HG02885 (cell line): ENCODE measurements around the gene MCTP2.

Experiments used
- ATAC-seq: cut with Tn5 transposase; IDR thresholded peaks from one replicate; pipeline ENCODE4 v1.9.1; 2021; ENCODE audit warnings: mild to moderate bottlenecking; ENCODE audit not compliant: unreplicated experiment, poor library complexity

The MCTP2 gene, protein sequence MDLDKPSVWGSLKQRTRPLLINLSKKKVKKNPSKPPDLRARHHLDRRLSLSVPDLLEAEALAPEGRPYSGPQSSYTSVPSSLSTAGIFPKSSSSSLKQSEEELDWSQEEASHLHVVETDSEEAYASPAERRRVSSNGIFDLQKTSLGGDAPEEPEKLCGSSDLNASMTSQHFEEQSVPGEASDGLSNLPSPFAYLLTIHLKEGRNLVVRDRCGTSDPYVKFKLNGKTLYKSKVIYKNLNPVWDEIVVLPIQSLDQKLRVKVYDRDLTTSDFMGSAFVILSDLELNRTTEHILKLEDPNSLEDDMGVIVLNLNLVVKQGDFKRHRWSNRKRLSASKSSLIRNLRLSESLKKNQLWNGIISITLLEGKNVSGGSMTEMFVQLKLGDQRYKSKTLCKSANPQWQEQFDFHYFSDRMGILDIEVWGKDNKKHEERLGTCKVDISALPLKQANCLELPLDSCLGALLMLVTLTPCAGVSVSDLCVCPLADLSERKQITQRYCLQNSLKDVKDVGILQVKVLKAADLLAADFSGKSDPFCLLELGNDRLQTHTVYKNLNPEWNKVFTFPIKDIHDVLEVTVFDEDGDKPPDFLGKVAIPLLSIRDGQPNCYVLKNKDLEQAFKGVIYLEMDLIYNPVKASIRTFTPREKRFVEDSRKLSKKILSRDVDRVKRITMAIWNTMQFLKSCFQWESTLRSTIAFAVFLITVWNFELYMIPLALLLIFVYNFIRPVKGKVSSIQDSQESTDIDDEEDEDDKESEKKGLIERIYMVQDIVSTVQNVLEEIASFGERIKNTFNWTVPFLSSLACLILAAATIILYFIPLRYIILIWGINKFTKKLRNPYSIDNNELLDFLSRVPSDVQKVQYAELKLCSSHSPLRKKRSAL

DNA sequence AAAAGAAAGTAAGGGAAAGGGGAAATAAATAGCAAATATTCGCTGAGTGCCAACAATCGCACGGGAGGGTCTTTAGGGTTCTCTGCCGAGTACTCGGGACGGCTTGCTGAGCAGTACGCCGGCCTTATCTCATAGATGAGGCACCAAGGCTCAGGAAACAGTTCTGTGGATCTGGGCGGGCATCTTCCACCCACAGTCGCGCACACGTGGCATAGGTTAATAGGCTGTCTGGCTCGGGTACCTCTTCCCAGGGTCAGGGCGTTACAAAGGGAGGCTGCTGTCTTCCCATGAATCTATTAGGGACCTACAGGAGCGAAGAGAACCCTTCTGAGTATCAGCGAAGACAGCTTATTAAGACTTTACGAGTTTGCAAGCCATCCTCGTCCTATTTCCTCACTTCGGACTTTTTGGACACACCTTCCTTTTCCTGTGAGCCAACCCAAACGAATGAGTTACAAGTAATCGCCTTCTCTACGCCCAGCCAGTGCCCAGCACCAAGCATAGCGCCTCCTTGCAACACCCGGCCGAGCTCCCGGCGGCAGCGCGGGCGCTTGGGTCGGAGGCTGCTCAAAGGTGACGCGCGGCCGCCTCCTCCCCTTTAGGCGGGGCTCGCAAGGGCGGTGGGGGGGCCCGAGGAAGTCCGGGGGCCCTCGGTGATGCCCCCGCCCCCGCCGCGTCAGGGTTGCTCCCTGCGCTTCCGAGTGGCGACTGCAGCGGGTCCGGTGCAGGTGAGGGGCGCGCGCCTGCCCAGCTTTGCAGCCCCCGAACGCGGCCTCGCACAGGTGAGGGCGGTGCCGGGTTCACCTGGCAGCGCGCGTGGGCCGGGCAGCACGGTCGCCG lies at the start of gene MCTP2:
Gene MCTP2 (plus strand): TSS at position 679 of the 840 bp plus-strand sequence. CDS start 66,705 bp downstream, outside the sequence.
- ATAC-seq, result peak; percentile 64

DNA sequence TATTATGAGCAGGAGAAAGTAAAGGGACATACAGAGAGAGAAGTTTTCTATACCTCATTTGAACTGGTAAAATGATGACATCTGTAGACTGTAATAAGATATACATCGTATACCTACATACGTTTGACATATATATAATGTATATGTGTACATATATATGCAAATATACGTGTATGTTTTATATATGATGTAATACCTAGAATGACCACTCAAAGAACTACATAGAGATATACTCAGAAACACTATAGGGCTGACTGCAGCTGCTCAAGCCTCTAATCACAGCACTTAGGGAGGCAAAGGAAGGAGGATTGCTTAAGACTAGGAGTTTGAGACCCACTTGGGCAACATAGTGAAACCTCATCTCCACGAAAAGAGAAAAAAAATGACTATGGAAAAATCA lies 48.5 kb upstream of the MCTP2 start:
- no peak for ATAC-seq

DNA sequence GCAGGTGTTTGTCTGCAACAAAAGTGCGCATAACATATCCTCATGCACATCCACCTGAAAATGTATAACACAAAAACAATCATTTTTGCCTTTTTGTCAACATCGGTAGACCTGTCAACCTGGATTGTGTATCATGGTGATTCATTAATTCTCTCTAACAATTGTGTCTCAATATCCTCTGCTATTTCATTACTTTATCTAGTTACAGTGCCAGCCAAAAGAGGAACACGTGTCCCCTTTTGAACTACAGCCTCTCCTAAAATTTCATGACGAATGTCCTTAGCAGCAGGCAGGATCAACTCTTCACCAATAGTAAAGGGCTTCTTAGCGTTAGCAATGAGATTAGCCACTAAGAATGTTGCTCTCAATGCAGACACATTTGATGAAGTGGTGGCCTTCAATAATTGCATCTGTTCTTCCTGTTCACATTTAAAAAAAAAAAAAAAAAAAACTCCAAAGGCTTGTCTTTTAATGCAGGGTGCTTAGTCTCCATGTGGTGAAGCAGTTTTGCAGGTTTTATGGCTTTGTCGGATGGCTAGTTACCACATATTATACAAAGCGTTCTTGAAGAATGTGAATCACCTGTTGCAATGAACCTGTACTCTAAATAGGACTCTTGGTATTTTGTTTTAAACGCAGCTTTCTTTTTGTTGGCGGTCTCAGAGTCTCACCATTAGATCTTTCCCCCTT lies 45.7 kb upstream of the MCTP2 start:
- no peak for ATAC-seq

DNA sequence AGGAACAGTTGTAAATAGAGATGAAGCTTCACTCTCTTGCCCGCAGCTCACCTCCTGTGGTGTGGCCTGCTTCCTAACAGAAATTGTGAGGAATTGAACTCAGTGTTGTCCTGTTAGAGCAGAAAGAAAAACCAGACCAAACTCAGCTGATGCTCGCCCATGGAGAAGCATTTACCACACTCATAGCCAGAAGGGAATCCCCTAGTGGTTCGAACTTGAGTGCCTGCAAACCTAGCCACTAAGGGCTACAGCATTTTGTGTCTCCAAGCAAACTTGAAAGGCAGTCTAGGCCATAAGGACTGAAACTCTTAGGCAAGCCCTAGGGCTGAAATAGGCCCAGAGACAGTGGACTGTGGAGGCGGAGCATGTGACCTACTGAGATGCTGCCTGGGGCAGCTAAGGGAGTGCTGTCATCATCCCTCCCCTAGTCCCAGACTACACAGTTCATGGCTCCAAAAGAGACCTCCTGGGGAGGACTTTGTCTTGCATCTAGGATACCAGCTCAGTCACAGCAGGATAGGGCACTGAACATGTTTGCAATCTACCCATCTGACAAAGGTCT lies 44.5 kb upstream of the MCTP2 start:
- ATAC-seq, result no peak

DNA sequence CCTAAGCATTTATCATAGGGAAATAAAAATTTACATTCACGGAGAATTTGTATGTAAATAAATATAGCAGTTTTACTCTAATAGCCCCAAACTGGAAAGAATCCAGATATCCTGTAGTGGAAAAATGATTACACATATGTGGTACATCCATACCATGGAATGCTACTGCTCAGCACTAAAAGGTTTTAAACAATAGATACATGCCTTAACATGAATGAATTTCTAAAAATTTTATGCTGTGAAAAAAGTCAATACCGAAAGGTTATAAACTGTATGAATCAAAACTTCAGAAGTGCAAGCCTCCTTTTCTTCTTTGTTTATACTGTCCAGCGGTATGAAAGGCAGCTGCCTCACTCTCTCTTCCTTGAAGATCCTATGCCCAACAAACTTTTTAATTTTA lies 37.5 kb upstream of the MCTP2 start:
- ATAC-seq, result no peak

DNA sequence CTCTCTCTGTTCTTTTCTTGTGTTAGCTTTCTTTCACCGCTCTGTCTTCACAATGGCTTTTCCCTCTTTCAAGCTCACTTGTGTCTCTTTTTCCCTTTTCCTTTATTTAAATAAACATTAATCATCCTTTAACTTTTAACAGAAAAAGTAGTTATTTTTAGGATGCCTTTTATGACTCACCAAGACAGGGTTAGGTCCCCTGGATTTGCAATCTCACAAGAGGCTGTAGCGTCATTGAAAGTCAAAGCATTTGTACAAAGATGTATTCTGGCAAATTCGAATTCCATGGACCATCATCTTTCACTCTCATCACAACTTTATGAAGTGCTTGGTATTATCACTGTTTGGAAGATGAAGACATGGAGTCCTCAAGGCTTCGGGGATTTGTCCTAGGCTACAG lies 34.8 kb upstream of the MCTP2 start:
- no peak for ATAC-seq

DNA sequence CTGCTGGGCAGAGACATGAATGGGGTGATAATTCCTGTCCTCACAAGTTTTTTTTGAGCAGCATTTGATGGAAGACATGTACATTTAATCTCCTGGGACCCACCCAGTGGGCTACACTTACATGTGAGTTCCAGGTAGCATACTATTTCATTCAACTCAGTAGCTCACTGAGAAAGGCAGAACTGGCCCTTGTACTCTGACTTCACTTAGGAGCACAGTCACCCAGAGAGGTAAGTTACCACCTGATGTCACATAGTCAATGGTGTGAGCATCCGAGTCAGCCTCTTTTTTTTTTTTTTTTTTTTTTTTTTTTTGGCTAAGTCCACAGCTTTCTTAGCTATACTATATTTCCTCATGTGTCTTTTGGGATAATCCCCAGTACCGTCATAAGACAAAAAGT lies 32.7 kb upstream of the MCTP2 start:
- no peak for ATAC-seq

DNA sequence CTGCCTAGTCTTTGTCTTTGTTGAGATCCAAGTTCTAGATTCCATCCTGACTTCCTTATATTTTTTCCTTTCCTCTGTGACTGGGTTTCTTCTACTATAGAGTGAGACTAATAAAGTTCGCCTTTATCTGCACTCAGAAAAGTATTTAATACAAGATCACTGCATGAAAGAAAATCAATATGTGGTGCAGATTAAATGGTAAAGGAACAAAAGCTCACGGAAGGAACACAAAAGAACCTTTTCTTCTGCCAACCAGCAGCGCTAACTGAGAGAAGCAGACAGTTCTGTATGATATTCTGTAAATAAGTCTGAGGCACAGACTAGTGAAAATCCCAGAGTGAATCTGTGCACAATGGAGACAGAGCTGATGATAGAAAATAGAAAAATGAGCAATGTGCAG lies 31.6 kb upstream of the MCTP2 start:
- ATAC-seq, result no peak

DNA sequence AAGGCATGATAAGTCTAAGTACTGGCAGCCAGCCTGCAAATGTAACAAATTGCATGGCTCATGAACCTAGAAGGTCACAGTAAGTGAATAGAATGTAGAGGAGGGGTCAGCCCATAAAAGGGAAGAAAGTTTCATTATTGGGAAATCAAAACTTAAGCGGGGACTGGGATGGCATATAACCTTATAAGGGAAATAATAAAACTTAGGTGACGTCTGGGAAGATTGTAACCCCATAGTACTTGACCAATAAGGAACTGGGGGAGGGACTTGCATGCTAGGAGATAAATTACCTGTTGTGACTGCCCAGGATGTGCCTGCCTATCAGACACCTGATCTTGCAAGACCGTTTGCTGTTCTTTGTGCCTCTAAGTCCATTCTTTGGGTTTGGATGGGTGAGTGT lies 28.1 kb upstream of the MCTP2 start:
- ATAC-seq, result no peak

DNA sequence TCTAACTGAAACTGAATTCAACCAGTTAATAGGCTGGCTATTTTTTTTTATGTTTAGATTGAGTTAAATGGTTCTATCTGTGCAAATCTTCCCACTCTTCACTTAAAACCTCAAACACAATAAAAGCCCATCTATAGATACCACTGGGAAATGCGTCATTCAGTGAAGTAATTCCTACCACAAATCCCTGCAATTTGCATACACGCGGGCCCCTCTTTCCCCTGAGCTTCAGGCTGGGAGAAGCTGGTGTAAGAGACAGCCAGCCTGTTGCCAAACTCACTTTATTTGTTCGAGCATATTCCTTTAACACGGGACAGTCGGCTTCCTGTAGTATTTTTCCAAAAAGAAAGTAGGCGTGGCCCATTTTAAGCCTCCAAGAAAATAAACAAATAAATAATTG lies 26.0 kb upstream of the MCTP2 start:
- no peak for ATAC-seq

DNA sequence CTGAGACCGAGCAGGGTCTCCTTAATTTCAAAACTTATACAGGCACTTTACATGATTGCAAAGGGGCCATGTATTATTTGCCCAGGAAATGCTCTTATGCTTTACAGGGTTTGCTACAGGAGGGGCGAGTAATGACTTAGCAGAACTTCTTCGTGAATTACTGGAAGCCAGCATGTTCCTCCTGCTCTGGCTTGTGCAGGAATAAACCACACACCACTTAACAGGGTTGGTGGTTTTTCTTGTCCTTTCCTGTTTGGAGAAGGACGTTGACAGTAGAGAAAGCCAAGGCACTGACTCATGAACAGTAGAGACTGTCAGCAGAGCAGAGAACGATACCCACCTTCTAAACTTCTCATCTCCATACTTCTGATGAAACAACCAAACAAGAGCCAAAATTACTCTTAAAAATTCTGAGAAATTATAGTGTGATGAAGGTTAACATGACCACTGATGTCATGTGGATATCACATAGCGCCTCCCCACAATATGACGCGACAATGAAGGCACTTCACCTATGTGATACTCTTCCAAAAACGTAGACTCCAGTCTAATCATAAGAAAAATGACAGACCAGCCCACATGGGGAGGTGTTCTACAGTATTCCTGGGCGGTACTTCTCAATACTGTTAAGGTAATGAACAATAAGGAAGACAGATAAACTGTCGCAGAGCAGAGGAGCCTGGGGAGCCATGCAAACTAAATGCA lies 24.7 kb upstream of the MCTP2 start:
- ATAC-seq, result no peak

DNA sequence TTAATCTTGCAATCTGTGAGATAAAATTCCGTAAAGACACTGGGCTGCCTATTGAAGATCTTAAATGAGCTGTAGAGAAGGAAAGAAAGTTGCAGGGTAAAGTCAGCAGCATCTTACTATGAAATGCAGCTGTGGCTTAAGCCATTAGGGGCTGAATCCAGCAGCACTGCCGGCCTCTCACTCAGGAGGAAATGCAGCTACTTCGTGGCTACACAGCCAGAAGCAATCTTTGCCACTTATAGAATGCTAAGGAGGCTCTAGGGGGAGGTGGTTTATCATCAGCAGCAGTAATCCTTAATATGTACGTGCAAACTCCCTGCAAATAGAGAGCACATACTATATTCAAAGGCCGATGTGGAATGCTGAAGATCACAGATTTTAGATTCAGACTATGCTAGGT lies 19.1 kb upstream of the MCTP2 start:
- no peak for ATAC-seq

DNA sequence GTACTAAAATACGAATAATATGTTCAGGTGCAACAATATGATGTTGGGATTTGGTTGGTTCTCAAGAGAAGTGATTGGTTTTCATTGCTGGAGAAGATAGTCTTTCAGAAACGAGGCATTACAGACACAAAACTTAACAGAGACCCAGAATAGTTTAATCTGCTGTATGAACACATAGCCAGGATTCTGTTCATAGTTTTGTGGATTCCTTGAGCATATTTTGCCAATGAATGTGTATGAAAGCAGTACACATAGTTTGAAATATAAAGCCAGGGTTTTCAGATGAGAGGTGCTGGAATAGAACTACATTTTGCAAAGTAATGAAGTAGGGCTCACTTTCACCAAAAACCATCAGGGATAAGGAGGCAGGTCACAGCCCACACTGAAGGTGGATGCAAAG lies 5.7 kb upstream of the MCTP2 start:
- ATAC-seq, result no peak

DNA sequence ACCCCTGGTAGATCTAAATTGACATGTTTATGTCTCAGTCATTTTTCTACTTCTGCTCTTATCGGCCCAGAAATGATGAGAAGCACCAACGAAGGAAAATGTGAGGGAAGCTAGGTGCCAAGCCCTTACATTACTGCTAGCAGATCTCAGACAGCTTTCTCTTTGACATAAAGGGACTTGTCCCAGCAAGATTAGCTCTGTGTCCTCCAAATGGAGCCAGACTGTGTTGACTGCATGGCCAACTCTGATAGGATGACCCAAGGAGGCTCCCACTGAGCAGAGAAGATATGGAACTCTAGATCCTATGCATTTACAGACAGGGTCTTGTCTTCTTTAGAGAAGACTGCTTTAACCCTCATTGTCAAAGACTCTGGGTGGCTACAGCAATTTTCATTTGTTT lies 2.8 kb upstream of the MCTP2 start:
- no peak for ATAC-seq

DNA sequence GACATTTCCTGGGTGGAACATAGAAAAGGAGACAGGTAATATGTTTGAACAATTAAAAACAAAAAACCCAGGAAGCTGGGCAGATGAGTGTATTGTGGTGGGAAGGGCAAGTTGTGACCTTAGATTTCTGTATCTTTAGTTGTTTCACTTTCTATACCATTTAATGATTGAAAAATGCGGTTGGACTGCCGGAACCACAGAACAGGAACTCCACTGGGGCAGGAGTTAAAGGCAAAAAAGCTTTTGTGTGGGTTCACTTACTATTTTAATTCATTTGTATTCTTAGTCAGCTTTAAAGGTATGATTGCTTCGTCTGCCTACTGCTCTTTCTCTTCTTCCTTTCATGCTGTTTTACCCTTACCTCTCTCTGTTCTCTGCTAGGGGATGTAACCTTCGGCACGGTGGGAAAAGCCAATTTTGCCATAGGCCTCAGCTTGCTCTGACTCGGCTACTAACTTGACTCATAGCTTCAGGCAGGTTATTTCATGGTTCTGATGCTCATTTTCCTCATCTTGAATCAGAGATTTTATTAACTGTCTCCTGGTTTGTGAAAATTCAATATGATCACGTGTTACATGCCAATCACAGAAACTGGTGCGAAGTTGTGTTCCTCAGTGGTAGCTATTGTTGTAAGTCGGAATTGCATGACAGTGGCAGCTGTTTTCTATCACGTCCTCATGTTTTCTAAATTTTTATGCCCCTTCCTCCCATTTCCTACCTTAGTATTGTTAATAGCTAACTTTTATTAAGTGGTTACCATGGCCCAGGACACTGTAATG lies 1.6 kb upstream of the MCTP2 start:
- peak; percentile 78 for ATAC-seq

DNA sequence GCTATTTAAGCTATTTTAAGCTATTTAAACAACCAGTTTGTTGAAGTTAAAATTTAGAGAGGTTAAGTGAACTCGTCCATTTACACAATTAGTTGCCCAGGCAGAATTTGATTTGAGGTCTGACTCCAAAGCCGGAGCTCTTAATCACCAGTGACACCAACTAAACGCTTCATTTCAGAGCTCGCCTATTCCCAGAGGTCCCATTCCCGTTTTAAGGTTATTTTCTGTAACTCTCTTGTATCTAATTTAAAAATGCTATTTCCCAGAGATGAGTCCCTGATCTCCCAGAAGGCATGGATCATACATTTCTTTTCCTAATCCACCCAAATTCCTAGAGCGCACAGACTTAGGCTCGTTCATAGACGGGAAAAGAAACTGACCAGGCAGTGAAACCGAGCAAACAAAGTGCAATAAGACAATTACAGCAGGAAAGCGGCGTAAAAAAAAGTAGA lies 904 bp upstream of the MCTP2 start:
- ATAC-seq, result no peak

DNA sequence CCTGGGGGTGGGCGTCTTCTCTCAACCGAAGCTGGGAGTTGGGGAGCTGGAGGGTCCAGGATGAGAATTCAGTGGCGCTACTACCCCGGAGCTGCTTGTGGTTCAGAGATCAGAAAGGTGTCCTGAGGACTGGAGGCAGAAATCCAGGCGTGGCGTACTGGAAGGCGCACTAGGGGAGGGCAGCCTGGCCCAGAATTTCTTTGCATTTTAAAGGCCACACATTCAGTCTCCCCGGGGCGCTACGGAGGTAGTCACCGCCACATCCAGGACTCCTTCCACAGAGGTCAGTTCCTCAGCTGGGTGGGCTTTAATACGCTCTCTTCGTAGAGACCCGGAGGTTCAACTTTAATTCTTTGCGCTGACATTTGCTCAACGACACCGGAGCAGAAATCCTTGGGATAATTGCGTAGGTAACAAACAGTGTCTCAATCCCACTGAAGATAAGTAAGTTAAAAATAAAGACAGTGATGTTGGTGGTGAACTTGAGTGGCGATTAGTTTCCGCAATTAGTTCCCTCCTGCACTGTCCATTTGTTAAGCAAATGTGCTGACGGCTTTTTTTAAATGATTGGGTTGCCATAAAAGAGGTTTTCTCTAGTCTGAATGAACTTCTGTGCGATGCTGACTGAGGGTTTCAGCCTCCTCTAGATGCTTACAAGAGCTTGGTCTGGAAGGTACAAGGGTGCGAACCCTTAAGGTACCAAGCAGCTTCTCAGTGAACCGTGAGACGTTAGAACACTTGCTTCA lies 535 bp downstream of the MCTP2 start:
- ATAC-seq, result peak; percentile 0

DNA sequence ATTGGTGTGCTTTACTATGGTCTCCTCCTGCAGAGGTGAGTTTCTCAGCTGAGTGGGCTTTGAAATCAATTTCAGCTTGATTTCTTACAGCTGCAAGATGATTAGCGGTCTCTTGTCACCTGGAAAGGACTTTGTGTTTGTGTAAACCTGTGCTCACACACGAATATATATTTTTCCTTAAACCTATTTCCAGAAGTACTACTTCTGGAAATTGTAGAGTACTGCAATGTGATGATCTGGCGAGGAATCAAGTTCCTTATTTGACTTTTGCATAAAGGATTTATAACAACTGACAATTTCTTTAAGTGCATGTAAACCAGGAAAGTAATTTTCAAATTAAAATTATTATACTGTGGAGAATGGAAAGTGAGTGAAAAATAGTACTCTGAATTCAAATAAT lies 2.1 kb downstream of the MCTP2 start:
- ATAC-seq, result no peak
